Stimulated activated CD4-positive, alpha-beta T cell treated with anti-CD3 and anti-CD28 coated beads, Interleukin-4, amount 100 ng/mL, for 1 hour (primary cell): ENCODE results near the gene SPTAN1.

ENCODE experiments used
- DNase-seq: peaks from one replicate; pipeline ENCODE4 v3.0.0-alpha.2; 2020

Gene SPTAN1

DNA sequence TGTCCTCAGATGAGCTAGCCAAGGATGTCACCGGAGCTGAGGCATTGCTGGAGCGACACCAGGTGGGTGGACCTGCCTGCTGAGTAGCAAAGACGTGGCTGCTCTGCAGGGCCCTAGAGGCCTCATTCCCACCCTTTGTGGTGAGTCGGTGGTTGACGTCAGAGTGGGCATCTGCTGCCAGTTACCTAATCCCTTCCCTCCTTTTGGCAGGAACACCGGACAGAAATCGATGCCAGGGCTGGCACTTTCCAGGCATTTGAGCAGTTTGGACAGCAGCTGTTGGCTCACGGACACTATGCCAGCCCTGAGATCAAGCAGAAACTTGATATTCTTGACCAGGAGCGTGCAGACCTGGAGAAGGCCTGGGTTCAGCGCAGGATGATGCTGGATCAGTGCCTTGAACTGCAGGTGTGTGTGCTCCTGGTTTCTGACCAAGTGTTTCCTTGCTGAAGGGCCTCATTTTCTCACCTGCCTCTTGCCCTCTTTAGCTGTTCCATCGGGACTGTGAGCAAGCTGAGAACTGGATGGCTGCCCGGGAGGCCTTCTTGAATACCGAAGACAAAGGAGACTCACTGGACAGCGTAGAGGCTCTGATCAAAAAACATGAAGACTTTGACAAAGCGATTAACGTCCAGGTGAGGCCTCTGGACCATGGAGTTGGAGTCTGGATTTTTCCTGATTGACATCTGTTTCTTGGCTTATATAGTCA lies 55.4 kb downstream of the SPTAN1 start:
- DNase-seq = no peak

DNA sequence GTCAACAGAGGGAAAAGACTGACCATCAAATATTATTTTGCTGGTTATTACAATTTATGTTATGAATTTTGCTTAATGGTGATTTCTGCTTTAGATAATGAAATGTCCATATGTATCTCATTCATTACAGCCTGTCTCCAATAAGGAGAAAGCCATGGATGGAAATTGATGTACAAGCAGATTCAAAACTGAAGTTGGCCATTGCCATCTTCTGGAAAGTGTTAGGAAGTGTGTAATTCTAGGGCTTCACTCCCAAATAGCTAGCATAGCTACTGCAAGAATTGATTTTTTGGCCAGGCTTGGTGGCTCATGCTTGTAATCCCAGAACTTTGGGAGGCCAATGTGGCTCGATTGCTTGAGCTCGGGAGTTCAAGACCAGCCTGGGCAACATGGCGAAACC lies 58.5 kb downstream of the SPTAN1 start:
- DNase-seq = no peak

DNA sequence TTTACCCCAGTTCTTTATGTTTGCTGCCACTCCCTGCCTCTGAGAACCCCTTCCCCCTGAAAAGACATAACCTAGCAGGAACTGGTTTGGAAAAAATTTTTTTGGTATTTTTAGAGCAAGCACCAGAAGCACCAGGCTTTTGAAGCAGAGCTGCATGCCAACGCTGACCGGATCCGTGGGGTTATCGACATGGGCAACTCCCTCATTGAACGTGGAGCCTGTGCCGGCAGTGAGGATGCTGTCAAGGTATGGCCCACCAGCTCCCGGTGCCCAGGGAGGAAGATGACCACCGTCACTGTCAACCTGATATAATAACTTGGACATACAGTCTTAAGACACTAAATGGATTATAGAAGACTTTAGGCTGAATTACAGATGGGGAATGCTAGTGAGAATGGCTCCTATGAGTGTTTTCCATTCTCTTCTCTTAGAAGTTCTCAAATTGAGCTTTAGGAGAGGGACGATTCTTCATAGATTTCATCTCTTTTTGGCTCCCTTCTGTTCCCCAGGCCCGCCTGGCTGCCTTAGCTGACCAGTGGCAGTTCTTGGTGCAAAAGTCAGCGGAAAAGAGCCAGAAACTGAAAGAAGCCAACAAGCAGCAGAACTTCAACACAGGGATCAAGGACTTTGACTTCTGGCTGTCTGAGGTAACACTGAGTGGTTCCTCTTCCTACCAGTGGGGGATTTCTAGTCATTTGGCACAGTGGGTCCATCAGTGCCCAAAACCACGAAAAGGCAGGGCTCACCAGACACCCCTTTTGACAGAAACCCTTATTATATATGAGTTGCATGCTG lies 59.4 kb downstream of the SPTAN1 start:
- DNase-seq = no peak

DNA sequence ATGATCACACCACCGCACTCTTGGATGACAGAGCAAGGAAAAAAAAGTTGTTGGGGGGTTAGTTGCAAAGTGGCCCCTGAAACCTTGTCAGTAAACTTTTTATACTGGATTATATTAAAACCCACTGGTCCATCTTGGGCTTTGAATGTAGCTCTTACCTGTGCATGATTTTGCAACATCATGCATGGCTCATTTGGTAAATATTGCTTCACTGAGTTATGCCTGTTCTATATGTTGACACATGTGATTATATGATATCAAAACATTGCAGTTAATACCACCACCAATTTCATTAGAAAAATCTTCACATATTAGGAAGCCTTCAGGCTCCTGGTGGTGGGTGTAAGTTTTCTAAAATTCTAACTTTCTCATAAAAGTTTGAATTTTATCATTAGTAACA lies 62.3 kb downstream of the SPTAN1 start:
- DNase-seq = no peak

DNA sequence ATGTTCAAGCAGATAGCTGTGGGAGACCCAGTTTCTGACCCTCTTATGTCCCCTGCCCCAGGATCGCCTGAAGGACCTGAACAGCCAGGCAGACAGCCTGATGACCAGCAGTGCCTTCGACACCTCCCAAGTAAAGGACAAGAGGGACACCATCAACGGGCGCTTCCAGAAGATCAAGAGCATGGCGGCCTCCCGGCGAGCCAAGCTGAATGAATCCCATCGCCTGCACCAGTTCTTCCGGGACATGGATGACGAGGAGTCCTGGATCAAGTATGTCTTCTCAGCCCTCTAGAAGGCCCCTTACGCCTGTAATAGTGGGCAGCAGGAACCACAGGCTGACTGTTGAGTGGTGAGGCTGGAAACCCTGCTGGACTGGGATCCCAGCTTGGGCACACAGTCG lies 63.2 kb downstream of the SPTAN1 start:
- no peak for DNase-seq

DNA sequence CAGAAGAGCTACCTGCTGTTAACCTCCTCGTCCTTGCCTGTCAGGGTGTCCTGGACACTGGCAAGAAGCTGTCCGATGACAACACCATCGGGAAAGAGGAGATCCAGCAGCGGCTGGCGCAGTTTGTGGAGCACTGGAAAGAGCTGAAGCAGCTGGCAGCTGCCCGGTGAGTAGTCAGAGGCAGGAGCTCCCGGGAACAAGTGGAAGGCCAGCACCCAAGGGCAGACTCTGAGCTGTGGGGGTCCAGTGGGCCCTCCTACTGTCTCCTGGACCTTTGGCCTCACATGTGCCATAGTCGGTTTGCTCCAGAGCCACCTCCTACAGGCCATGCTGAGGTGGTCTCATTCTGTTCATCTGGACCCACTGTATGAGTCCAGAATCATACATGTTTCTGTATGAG lies 65.6 kb downstream of the SPTAN1 start:
- DNase-seq = no peak

DNA sequence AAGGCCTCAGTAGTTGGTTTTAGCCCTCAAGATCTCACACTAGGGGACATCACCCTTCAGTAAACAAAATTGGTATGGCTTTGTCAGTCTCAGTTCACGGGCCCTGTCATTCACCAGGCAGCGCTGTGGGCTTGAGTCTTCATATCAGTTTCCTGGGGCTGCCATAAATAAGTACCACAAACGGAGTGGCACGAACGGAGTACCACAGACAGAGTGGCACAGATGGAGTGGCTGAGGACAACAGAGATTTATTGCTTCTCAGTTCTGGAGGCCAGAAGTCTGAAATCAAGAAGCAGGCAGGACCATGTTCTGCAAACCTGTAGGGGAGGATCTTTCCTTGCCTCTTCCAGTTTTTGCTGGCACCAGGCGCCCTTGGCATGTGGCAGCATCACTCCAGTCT lies 66.7 kb downstream of the SPTAN1 start:
- DNase-seq = no peak

DNA sequence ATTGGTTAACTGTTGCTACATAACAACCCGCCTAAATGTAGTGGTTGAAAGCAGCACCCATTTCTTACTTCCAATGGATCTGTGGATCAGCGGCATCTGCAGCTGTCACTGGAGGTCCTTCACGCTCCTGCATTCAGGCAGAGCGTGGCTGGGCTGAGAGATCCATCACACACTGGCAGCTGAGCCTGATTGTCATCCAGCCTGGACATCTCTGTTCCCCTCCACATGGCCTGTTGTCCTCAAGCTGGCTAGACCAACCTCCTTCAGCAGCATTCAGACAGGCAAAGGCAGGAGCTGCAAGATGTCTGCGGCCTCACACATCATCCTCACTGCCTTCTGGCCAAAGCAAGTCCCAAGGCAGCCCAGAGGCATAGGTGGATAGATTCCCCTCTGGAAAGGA lies 67.4 kb downstream of the SPTAN1 start:
- no peak for DNase-seq

DNA sequence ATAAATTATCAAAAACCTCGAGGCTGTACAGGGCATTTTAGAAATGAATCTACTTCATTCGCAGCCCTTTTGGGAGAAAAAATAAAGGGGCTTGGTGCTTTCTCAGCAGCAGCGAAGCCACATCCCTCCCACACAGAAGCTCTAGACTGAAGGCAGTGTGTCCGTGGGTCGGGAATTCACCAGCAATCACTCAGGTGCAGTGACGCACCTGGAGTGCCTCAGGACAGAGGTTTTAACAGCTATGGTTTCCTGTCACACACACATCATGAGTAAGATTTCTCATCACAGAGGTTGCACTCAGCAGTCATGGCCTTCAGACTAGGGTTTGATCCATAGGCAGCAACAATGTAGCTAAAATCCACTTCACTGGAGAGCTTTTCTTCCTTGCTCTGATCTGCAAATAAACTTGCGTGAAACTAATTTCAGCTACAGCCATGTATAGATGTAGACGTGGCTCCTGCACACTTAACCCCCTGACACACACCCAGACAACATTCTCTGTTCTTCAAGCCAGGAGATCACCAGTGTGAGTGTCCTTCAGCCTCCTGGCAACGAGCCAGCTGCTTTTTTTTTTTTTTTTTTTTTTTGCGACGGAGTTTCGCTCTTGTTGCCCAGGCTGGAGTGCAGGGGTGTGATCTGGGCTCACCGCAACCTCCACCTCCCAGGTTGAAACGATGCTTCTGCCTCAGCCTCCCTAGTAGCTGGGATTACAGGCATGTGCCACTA lies 69.5 kb downstream of the SPTAN1 start:
- no peak for DNase-seq

DNA sequence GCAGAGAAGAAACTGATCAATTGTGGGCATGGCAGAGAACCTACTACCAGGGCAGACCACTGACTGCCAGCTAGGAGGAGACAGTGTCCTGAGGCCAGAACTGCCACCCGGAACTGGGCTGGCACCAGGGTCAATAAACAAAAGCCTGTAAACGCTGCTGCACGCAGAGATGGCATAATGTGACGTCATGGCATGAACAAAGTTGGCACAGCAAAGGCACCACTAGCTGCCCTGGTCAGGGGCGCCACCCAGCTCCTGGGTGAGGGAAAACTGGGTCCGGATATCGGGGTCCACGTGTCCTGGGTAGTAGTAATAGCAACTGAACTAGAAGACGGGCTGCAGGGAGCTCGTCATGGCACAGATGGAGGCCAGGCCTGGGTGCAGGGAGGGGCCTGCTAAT lies 72.2 kb downstream of the SPTAN1 start:
- no peak for DNase-seq

DNA sequence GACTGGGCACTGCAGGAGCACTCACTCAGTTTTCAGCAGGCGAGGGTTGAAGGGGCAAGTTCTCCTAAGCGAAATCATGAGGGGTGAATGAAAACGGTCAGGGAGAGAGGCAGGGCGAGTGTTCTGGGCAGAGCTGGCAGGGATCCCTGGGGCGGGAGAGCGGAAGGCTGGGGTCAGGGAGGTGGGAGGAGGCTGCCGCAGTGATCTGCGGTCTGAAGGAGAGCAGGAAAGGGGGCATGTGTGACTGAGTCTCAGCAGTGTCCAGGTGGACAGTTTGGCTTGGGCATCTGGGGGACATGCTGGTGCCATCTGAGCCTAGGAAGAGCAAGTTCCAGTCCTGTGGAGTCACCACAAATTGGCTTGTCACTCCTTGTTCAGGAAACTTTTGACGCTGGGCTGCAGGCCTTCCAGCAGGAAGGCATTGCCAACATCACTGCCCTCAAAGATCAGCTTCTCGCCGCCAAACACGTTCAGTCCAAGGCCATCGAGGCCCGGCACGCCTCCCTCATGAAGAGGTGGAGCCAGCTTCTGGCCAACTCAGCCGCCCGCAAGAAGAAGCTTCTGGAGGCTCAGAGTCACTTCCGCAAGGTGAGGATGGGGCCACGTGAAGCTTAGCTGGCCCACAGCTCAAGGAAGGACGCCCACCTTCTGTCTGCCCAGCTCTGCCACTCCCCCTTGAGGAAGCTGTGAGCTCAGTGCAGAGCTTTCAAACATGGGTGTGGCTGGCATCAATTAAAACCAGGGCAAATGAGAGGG lies 73.2 kb downstream of the SPTAN1 start:
- no peak for DNase-seq

DNA sequence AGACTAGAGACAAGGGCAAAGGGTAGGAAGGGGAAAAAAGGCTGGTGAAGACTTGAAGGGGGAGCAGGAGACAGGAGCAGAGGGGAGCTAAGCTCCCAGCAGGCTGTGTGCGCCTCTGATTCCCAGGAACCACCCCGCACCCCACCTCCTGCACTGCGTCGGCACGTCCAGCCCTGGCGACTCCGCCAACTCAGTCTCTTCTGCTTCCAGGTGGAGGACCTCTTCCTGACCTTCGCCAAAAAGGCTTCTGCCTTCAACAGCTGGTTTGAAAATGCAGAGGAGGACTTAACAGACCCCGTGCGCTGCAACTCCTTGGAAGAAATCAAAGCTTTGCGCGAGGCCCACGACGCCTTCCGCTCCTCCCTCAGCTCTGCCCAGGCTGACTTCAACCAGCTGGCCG lies 73.8 kb downstream of the SPTAN1 start:
- no peak for DNase-seq

DNA sequence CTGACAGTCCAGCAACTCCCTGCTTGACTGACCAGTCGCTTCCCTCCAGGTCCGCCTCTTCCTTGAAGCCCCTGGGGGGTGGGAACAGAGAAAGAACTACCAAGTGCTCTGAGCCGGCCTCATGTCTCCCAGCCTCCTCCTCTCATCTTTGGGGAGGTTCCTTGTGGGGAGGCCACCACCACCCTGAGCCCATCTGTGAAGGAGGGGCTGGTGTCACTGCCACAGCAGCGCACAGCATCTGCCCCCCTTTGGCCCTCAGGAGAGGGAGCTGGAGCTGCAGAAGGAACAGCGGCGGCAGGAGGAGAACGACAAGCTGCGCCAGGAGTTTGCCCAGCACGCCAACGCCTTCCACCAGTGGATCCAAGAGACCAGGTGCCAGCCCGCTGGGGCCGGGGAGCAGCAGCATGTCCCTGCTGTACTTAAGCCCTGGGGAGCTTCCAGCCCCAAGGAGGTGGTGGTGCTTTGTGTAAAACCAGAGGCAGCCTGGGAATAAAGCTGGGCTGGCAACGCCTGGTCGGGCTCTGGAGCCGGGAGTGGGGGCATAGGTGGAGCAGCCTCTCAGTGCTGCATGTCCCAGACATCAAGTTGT lies 74.8 kb downstream of the SPTAN1 start:
- DNase-seq = no peak

DNA sequence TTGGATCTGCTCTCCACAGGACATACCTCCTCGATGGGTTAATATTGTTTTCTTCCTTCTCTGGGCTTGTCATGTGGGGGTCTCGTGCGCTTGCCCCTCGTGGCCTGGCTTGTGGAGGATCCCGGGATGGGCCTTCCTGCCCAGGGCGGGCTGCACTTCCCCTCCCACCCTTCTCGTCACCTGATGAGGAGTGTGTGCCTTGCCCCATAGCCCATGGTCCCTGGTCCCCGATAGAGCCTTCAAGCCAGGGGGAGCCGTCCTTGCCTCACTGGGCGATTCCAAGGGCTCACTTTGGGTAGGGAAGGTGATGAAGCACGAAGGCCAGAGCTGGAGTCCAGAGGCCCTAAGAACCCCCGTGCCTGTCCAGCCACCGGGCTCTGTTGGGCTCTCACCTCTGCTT lies 75.5 kb downstream of the SPTAN1 start:
- no peak for DNase-seq

DNA sequence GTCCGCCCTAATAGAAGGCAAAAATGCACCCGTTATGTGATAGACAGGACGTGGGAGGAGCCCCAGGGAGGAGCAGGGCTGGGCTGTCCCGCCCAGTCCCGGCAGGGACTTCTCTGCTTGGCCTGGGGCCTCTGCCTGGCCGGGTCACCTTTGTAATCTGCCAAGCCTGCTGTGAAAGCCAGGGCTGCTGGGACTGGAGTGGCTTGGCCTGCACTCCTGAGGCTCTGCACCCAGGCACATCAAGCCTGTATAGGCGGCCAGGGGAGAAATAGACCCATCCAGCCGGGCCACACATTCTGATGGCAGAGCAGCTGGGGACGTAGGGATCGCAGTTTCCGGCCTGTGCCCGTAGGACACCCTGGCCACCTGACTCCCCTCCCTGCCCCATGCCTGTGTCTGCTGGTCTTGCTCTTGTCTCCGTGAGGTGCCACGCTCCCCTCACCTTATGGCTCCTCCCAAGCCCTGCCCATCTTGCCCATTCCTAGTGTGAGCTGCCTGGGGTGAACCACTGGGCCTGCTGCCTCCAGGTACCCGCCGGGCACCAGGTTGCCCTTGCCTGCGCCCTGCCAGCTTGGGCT lies 76.2 kb downstream of the SPTAN1 start:
- DNase-seq = no peak

DNA sequence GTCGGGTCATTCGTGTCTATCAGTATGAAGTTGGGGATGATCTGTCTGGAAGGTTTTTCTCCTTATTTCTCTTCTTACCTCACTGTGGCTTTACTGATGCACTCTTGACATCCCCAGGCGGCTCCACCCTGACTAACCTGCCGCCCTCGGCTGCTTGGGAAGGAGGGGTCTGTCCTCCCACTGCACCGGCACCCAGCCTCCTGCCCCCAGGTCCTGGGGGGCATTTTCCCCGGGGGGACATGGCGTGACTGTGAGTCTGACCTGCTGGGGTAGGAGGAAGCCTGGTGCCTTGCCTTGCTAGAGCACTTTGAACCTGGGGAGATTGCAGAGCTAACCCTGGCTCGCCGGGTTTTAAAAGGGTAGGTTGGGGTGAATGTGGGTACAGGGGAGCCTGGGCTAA lies 76.7 kb downstream of the SPTAN1 start:
- DNase-seq = no peak

DNA sequence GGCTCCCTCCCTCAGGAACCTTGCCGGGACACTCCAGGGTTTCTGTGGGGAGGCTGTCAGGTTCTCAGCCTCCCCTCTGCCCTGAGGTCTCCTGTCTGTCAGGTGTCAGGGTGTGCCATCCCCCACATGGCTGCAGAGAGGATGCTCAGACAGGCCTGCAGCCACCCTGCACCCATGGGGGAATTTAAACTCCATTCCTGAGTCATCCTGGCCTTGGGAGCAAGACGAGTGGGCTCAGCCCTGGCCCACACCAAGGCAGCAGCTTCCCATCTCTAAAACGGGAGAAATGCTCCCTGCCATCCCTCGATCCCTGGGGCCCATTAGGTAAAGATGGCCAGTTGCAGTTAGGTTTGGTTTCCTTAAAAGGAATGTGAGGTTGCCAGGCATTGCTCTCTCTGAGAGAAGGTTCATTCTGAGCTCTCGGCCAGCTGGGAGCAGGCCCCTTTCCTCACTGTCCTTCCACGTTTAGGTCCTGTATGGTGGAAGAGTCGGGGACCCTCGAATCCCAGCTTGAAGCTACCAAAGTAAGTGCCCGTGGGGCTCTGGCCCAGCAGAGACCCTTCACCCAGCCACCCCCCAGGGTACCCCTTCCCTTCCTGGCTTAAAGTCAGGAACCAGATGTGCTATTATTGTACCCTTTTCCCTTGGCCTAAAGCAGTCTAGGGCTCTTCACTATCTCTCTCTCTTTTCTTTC lies 77.6 kb downstream of the SPTAN1 start:
- DNase-seq = no peak

DNA sequence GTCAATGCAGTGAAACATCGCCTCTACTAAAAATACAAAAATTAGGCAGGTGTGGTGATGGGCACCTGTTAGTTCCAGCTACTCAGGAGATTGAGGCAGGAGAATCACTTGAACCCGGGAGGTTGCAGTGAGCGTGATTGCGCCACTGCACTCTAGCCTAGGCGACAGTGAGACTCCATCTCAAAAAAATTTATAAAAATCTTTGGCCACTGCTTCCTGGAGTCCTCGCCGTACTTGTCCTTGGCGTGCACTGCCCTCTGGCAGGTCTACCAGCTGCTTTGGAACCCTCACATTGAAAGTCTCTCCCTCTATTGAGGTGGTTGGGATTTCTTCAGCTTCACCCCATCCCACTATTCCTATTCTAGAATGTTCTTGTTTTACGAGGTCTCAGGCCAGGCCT lies 79.2 kb downstream of the SPTAN1 start:
- no peak for DNase-seq

DNA sequence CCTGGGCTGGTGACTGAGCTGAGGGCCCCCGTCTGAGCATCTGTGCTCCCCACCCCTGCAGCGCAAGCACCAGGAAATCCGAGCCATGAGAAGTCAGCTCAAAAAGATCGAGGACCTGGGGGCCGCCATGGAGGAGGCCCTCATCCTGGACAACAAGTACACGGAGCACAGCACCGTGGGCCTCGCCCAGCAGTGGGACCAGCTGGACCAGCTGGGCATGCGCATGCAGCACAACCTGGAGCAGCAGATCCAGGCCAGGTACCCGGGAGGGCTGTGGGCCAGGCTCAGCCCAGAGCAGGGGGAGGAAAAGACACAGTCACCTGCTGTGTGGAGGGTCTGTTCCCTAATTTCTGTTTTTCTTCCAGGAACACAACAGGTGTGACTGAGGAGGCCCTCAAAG lies 79.7 kb downstream of the SPTAN1 start:
- DNase-seq = no peak

DNA sequence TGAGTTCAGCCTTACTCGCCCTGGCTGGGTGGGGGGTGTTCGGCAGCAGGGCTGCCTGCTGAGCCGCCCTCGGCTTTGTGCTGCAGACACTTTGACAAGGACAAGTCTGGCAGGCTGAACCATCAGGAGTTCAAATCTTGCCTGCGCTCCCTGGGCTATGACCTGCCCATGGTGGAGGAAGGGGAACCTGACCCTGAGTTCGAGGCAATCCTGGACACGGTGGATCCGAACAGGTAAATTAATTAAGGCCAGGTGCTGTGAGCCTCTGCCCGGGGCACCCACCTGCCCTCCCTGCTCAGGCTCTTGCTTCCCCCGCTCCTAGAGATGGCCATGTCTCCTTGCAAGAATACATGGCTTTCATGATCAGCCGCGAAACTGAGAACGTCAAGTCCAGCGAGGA lies 80.1 kb downstream of the SPTAN1 start:
- no peak for DNase-seq

DNA sequence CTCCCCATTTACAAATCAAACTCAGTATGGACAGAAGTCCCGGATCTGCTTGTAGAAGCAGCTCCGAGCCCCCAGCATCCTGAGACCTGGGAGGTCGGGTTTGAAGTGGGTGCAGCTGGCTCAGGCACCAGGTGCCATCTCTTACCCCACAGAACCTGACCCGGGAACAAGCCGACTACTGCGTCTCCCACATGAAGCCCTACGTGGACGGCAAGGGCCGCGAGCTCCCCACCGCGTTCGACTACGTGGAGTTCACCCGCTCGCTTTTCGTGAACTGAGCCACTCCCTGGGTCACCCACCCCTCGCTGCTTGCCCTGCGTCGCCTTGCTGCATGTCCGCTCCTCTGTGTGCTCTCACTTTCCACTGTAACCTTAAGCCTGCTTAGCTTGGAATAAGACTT lies 80.7 kb downstream of the SPTAN1 start:
- no peak for DNase-seq

DNA sequence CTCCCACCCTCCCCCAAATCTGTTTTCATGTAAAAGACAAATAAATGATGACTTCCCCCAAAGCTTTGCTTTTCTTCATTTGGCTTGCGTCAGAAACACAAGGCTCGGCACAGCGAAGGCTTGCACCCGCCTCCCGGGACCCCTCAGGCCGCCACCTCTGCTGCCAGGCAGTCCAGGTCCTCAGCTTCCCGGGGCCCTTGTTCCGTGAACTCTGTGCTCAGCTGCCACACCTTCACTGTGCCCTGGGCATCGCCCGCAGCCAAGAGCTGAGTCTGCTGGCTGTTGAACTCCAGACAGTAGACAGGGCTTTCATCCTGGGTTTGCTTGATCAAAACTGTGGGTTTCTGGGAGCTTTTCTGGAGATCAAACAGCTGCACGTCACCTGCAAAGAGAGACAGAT lies 81.2 kb downstream of the SPTAN1 start:
- DNase-seq = no peak
